WTC11 (cell line): ENCODE data around the gene GOLGA8B.

Experiments used
- ELF4 ChIP-seq: sonication (generic); formaldehyde crosslinking; IDR thresholded peaks from 2 replicates; pipeline ENCODE4 v1.8.1; 2022; ENCODE audit warnings: low read depth, mild to moderate bottlenecking, moderate library complexity, missing genetic modification reagents
- HMGA2 ChIP-seq: fragments of 250-450 bp; sonication (Bioruptor Pico); IDR thresholded peaks from 2 replicates; pipeline ENCODE4 v1.4.0; 2021; ENCODE audit warnings: mild to moderate bottlenecking, moderate library complexity
- IRF2 ChIP-seq: sonication (generic); formaldehyde crosslinking; IDR thresholded peaks from 2 replicates; pipeline ENCODE4 v1.8.0; 2022; ENCODE audit warnings: low read depth, missing genetic modification reagents, borderline replicate concordance
- NR2C2 ChIP-seq: sonication (generic); formaldehyde crosslinking; IDR thresholded peaks from 2 replicates; pipeline ENCODE4 v1.8.0; 2022; ENCODE audit warnings: mild to moderate bottlenecking, missing genetic modification reagents
- SP1 ChIP-seq: sonication (generic); formaldehyde crosslinking; conservative IDR thresholded peaks from 2 replicates; pipeline ENCODE4 v1.8.1; 2022; ENCODE audit warnings: missing genetic modification reagents
- TCF7 ChIP-seq: sonication (generic); formaldehyde crosslinking; IDR thresholded peaks from 2 replicates; pipeline ENCODE4 v1.8.0; 2022; ENCODE audit warnings: mild to moderate bottlenecking, low read depth, missing genetic modification reagents, moderate library complexity
- ZNF232 ChIP-seq: sonication (generic); formaldehyde crosslinking; IDR thresholded peaks from 2 replicates; pipeline ENCODE4 v1.8.0; 2022; ENCODE audit warnings: mild to moderate bottlenecking, missing genetic modification reagents
- TF ChIP-seq, protein P1 (sequence below): fragments of 200-600 bp; IDR thresholded peaks from 2 replicates; pipeline ENCODE4 v1.8.0; 2022; ENCODE audit warnings: antibody characterized with exemption
- TF ChIP-seq, protein P2 (sequence below): sonication (generic); formaldehyde crosslinking; IDR thresholded peaks from 2 replicates; pipeline ENCODE4 v1.8.1; 2022; ENCODE audit warnings: low read depth, missing genetic modification reagents, borderline replicate concordance
- TF ChIP-seq, protein P3 (sequence below): sonication (generic); formaldehyde crosslinking; IDR thresholded peaks from 2 replicates; pipeline ENCODE4 v1.8.1; 2023; ENCODE audit warnings: mild to moderate bottlenecking, missing genetic modification reagents, moderate library complexity
- TF ChIP-seq, protein P4 (sequence below): sonication (generic); formaldehyde crosslinking; IDR thresholded peaks from 2 replicates; pipeline ENCODE4 v1.8.0; 2022; ENCODE audit warnings: mild to moderate bottlenecking, missing genetic modification reagents
- TF ChIP-seq, protein P5 (sequence below): sonication (generic); formaldehyde crosslinking; IDR thresholded peaks from 2 replicates; pipeline ENCODE4 v1.8.1; 2022; ENCODE audit warnings: low read depth, mild to moderate bottlenecking, moderate library complexity, missing genetic modification reagents, borderline replicate concordance
- TF ChIP-seq, protein P6 (sequence below): sonication (generic); formaldehyde crosslinking; IDR thresholded peaks from 2 replicates; pipeline ENCODE4 v1.8.1; 2023; ENCODE audit warnings: mild to moderate bottlenecking, moderate library complexity, missing genetic modification reagents
- TF ChIP-seq, protein P7 (sequence below): fragments of 250-450 bp; sonication (Bioruptor Pico); IDR thresholded peaks from 2 replicates; pipeline ENCODE4 v1.8.0; 2021; ENCODE audit warnings: mild to moderate bottlenecking

DNA sequence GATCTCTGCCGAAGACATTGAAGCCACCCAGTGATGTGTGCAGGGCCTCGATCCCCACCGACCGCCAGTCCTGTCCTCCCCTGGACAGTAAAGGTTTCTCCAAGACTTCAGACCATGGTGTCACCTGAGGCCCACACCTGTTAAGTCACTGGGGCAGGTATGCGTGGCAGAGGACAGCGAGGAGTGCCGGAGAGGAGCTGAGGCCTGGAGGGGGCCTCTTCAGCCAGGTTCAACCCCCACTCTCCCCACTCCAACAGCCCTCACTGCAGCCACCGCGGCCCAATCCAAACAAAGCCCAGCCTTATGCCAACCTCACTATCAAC is 2.4 kb downstream of the GOLGA8B start:
- TF ChIP-seq, protein P1, sequence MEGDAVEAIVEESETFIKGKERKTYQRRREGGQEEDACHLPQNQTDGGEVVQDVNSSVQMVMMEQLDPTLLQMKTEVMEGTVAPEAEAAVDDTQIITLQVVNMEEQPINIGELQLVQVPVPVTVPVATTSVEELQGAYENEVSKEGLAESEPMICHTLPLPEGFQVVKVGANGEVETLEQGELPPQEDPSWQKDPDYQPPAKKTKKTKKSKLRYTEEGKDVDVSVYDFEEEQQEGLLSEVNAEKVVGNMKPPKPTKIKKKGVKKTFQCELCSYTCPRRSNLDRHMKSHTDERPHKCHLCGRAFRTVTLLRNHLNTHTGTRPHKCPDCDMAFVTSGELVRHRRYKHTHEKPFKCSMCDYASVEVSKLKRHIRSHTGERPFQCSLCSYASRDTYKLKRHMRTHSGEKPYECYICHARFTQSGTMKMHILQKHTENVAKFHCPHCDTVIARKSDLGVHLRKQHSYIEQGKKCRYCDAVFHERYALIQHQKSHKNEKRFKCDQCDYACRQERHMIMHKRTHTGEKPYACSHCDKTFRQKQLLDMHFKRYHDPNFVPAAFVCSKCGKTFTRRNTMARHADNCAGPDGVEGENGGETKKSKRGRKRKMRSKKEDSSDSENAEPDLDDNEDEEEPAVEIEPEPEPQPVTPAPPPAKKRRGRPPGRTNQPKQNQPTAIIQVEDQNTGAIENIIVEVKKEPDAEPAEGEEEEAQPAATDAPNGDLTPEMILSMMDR: no peak
- no peak for TF ChIP-seq HMGA2 (CRISPR knock-in tag)
- TF ChIP-seq, protein P2, sequence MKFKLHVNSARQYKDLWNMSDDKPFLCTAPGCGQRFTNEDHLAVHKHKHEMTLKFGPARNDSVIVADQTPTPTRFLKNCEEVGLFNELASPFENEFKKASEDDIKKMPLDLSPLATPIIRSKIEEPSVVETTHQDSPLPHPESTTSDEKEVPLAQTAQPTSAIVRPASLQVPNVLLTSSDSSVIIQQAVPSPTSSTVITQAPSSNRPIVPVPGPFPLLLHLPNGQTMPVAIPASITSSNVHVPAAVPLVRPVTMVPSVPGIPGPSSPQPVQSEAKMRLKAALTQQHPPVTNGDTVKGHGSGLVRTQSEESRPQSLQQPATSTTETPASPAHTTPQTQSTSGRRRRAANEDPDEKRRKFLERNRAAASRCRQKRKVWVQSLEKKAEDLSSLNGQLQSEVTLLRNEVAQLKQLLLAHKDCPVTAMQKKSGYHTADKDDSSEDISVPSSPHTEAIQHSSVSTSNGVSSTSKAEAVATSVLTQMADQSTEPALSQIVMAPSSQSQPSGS (CRISPR knock-in tag): no peak
- no peak for TF ChIP-seq ZNF232 (CRISPR knock-in tag)
- TF ChIP-seq, protein P3, sequence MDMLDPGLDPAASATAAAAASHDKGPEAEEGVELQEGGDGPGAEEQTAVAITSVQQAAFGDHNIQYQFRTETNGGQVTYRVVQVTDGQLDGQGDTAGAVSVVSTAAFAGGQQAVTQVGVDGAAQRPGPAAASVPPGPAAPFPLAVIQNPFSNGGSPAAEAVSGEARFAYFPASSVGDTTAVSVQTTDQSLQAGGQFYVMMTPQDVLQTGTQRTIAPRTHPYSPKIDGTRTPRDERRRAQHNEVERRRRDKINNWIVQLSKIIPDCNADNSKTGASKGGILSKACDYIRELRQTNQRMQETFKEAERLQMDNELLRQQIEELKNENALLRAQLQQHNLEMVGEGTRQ (CRISPR knock-in tag): no peak
- TF ChIP-seq NR2C2 (CRISPR knock-in tag): no peak
- TF ChIP-seq, protein P4, sequence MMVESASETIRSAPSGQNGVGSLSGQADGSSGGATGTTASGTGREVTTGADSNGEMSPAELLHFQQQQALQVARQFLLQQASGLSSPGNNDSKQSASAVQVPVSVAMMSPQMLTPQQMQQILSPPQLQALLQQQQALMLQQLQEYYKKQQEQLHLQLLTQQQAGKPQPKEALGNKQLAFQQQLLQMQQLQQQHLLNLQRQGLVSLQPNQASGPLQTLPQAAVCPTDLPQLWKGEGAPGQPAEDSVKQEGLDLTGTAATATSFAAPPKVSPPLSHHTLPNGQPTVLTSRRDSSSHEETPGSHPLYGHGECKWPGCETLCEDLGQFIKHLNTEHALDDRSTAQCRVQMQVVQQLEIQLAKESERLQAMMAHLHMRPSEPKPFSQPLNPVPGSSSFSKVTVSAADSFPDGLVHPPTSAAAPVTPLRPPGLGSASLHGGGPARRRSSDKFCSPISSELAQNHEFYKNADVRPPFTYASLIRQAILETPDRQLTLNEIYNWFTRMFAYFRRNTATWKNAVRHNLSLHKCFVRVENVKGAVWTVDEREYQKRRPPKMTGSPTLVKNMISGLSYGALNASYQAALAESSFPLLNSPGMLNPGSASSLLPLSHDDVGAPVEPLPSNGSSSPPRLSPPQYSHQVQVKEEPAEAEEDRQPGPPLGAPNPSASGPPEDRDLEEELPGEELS (CRISPR knock-in tag): no peak
- TF ChIP-seq SP1: no peak
- no peak for TF ChIP-seq TCF7 (CRISPR knock-in tag)
- TF ChIP-seq, protein P5, sequence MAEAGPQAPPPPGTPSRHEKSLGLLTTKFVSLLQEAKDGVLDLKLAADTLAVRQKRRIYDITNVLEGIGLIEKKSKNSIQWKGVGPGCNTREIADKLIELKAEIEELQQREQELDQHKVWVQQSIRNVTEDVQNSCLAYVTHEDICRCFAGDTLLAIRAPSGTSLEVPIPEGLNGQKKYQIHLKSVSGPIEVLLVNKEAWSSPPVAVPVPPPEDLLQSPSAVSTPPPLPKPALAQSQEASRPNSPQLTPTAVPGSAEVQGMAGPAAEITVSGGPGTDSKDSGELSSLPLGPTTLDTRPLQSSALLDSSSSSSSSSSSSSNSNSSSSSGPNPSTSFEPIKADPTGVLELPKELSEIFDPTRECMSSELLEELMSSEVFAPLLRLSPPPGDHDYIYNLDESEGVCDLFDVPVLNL: no peak
- no peak for TF ChIP-seq ELF4
- TF ChIP-seq IRF2: no peak
- TF ChIP-seq, protein P6, sequence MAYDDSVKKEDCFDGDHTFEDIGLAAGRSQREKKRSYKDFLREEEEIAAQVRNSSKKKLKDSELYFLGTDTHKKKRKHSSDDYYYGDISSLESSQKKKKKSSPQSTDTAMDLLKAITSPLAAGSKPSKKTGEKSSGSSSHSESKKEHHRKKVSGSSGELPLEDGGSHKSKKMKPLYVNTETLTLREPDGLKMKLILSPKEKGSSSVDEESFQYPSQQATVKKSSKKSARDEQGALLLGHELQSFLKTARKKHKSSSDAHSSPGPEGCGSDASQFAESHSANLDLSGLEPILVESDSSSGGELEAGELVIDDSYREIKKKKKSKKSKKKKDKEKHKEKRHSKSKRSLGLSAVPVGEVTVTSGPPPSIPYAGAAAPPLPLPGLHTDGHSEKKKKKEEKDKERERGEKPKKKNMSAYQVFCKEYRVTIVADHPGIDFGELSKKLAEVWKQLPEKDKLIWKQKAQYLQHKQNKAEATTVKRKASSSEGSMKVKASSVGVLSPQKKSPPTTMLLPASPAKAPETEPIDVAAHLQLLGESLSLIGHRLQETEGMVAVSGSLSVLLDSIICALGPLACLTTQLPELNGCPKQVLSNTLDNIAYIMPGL (CRISPR knock-in tag): no peak
- TF ChIP-seq, protein P7, sequence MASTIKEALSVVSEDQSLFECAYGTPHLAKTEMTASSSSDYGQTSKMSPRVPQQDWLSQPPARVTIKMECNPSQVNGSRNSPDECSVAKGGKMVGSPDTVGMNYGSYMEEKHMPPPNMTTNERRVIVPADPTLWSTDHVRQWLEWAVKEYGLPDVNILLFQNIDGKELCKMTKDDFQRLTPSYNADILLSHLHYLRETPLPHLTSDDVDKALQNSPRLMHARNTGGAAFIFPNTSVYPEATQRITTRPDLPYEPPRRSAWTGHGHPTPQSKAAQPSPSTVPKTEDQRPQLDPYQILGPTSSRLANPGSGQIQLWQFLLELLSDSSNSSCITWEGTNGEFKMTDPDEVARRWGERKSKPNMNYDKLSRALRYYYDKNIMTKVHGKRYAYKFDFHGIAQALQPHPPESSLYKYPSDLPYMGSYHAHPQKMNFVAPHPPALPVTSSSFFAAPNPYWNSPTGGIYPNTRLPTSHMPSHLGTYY: no peak
